ENCODE data around the gene MACROD2.

MACROD2 gene

DNA sequence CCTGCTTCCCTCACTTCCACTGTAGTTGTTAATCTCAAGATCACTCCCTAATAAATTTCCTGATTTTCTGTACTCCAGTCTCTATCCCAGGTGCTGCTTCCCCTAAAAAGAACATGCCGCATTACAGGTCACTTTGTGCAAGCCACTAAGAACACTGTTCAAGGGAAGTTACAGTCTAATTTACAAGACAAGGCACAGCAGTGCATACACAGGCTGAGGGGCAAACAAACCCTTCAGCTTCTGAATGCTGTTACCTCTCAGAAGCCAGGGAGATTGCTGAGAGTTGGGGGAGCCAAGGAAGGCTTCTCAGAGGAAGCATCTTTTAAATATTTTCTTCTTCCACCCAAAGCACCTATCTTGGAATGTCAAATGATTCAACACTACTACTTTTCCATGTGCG lies 787.4 kb downstream of the MACROD2 start:
- DNase-seq = no peak

DNA sequence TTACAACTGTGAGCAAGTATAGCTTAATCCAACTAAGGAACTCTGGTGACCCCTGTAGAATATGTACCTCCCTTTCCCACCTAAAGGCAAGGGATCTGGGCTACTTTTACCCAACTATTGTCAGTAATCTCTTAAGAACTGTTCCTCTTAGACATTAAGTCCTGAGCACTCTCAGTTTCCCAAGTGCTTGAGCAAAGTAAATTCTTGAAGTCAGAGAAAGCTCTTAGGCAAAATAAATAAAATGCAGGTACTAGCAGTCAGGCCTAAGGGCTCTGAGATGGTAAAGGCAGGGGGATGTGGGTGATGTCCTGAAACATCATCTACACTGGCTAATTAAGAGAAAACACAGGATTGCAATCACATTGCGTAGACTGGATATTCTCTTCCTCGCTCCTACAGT lies 788.5 kb downstream of the MACROD2 start:
- no peak for DNase-seq

DNA sequence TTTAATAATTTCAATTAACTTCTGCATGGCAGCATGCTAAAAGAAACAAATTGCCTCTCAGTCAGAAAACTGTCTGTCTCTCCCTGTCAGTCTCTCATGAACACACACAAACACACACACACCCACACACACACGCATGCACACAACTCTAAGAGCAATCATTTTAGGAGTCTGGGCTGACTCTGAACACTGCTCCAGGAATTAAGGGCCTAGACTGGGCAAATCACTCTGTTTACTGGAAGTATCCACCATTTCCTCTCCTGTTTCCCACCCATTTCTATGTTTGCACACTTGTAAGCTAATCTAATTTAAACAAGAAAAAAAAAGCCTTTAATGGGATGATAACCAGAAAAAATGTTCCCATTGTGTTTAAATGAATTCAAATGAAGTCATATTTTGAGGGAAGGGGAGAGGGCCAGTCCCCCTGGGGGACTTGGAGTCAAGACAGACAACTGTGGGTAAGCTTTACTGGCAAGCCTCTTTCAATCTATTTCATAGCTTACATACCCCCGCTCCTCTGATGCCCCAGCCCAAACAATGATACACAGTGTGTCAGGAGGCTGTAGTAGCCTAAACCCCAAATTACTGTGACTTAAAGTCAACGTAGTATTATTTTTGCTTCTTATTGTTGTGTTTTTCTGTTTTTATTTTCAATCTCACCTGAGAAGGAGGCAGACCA lies 789.9 kb downstream of the MACROD2 start:
- no peak for DNase-seq

DNA sequence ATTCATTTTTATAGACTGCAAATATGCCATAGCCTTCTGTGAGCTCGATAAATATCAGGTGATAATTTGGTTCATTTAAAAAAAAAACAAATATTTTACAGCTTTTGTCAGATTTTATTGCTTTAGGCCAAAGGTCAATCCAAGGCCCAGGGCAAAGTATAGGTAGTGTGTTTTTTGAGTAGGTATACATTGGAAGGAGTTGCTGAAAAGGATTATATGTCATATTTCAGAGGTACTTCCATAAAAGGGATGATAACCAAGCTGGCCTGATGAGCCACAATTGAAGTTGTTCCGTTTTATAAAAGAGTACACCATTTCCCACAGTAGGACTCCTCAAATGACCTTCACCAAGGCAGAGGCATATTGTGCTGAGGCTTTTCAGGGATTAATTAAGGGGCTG lies 794.9 kb downstream of the MACROD2 start:
- DNase-seq = no peak

DNA sequence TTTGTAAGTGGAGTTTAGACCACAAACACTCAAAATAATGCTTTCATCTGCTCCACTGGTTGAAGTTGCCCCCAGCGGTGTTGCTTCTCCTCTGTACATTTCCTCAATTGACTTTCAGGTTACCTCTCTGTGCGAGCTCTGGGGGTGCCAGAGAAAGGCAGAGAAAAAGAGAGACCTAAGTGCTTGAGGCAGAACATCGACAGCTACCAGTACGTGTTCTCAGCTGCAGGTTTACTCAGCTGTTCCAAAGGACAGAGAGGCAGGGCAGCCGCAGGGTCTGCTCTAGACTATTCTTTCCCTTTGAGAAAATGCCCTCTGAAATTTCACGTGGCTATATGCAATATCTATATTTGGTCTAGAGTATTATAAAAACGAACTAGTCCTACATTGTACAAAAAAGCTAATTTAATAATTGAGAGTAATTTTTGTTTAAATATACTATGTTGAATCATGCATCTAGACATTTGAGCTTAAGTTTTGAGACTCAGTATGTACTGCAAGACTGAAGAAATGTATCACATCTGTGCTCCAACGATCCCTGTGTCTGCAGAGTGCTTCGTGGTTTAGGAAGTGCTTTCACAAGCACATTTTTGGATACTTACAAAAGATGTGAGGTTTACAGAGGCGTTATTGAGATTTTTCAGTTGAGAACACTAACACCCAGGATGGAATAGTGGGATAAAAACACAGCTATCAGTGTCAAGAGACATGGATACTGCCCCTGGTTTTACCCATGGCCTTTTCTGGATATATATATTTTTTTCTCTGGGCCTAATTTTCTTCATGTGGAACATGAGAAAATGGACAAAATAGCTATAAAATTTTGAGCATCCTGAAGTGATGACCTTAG lies 795.7 kb downstream of the MACROD2 start:
- no peak for DNase-seq

DNA sequence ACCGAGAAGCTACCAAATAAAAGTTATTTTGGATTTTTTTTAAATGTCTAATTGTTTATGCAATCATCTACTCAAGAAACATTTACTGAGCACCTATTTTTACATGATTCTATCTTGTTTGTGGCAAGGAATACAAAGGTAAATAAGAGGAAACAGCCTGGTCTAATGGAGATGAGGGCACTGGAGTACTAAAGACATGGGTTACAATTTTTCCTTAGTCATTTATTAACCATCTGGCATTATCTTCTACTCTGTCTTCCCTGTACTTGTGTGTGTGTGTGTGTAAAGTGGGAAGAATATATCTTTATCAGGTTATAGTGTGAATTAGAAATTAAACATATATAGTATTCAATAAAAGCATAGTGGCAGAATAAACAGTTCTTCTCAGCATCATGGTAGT lies 797.6 kb downstream of the MACROD2 start:
- DNase-seq = no peak

DNA sequence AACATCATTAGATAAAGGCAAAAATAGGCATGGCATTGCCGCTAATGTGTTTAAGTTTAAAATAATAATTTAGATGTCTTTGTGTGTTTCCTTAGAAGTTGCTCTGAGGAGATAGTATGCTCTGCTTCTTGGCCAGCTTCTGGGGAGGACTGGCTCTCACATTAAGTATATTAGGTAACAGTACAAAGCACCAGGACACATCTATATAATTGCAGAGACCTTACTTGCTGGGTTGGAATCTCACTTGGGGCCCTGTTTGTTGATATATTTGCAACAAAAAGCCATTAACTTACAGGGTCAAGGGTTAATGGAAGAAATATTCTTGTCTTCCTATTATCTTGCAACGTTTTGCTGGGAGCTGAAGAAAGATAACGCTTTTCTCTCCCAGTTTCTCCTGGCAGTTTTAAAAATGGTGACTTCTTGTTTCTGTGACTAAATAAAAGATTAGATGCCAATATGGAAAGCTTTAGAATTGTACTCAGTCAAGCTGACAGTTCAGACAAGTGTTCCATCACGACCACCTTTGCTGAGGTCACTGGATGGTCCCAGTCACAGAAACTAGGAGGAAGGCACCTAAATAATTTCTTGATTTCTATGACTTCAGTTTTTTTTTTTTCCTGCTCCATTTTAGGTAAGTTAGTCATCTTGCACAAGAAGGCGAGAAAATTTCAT lies 804.4 kb downstream of the MACROD2 start:
- no peak for DNase-seq

DNA sequence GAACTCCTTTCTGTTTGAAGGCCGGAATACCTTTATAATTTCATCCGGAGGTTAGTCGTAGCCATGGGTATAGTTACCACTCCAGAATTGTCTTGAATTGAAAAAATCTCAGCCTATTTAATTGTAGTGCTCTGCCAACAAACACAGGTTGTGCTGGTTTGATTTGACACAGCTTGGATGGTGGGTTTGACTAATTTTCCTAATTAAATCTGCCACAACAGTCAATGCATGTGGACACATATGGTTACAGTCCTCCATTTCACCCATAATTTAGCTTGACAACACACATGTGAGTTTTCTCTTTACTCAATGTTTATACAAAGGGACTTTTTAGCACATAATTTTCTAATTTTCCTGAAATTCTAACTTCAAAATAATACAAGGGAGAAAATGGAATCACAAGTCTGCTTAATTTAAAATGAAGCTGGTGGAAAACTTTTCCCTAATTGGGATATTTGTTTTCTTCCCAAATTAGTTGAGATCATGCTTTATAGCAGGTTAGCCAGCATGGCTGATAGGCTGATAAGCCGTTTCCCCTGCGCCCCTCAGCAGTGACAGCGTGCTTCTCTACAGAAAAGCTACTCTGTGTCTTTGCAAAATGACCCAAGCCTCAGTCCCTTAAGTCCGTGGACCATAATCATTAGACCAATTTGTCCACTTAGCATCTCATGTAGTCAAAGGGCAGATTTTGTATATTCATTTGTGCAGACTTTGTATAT lies 805.5 kb downstream of the MACROD2 start:
- no peak for DNase-seq

DNA sequence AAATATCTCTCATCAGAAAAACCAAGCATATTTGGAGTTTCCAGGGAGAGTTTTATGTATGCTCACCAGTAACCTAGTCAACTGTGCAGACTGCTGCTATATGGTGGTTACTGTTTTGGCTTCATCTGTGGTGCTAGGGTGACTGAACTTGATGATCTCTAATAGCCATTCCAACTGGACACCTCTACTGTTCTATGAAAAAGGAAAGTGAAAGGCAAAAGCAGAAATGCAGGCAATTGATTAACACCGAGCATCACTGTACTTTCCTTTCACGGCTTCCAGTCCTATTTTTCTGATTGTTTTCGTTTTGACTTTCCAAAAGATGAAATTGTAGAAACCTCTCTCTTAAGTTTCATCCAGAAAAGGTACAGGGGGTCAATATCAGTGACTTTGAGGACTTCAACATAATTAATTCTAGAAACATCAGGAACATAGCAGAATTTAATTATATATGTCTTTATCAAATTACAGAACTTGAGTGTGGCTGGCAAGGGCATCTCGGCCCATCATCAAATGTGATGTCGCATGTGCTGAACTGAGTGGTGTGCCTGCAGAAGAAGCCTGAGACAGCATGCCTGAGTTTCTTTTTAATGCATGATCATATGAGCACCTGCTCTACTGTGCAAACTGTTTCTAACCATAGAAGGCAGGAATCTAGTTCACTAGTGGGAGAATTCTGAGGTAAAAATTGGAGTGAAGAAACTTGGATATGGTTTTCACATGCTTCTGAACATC lies 806.4 kb downstream of the MACROD2 start:
- no peak for DNase-seq

DNA sequence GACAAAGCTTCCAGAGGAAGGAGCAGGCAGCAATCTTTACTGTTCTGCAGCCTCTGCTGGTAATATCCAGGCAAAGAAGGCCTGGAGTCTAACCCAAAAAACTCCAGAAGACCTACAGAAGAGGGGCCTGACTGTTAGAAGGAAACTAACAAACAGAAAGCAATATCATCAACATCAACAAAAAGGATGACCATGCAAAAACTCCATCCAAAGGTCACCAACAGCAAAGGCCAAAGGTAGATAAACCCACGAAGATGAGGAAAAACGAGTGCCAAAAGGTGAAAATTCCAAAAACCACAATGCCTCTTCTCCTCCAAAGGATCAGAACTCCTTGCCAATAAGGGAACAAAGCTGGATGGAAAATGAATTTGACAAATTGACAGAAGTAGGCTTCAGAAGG lies 811.9 kb downstream of the MACROD2 start:
- DNase-seq = no peak

DNA sequence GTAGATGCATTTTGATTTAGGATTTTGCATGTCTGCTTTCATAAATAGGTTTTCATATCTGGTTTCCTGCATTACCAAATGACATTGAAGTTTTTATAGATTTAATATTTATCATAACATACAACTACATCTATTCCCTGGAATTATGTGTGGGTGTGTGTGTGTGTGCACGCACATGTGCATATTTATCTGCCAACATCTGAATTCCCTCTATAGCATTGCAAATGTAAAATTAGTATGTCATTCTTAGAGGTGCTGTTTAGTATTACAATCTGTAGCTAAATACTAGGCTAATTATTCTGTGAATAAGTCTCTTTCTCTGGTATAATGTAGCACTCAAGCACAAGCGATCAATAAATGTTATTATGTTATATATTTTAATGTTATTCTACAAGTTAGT lies 820.0 kb downstream of the MACROD2 start:
- DNase-seq = no peak

DNA sequence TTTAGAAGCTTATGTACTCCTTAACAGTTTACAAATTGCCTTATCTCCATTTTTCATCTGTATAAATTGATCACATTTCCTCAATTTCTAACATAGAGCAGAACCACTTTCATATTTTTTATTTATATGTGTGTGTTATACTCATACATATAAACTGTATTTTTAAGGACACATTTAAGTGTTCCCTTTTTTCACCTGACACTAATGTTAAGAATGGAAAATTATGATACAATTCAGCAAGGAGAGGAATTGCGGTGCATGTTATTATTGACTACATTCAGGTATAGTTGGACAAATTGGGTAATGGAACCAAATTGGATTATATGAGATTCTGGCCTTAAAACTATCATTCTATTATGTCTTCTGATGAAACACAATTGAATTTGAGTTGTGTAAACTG lies 821.2 kb downstream of the MACROD2 start:
- DNase-seq = no peak

DNA sequence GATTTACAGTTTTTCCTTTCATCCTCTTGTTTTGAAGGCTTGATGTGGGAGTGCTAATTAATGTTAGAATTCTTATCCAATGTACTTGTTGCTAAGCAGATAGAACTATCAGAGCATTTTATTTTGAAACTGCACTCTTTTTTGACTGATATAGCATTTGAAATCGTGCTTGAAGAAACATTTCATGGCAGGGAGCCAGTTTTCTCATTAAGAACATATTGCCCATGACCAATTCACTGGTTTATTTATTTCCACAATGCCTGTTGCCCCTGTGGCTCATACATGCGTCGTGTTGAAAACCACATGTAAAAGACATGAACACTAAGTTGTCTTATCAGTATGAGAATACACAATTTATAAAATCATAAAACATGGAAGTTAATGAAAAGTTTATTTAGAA lies 821.8 kb downstream of the MACROD2 start:
- DNase-seq = no peak

DNA sequence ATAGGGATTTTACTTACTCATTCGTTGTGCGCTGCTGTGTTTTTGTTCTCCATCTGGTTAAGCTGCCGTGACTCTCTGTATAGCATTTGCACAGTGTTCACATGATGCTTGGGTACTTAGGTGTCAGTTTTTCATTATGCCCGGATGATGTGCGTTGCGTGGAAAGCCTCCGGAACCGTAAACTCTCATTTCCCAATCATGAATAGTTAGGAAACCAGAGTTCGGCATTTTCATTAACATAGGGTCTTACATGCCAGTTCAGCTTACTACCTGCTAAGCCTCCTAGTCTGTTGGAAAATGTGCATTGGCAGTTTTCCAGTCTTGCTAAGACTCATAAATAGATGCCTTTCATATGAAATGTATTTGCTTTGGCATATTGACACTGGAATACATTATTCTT lies 825.5 kb downstream of the MACROD2 start:
- no peak for DNase-seq

DNA sequence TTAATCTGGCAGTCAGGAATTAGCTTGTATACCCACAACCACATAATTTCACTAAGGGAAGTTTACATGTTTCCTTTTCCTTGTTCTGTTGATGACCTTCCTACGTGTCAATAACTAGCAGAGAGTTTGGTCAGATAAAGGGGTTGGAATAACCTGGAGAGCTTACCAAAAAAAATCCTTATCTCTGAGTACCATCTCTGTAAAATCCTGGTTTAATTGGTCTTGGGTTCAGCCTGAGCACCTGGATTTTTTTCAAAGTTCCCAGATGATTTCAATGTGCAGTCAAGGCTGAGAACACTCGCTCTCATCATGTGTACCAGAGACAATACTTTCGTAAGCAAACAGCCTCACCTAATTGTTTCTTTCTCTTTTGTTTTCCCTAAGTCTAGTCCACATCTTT lies 825.9 kb downstream of the MACROD2 start:
- DNase-seq = no peak

DNA sequence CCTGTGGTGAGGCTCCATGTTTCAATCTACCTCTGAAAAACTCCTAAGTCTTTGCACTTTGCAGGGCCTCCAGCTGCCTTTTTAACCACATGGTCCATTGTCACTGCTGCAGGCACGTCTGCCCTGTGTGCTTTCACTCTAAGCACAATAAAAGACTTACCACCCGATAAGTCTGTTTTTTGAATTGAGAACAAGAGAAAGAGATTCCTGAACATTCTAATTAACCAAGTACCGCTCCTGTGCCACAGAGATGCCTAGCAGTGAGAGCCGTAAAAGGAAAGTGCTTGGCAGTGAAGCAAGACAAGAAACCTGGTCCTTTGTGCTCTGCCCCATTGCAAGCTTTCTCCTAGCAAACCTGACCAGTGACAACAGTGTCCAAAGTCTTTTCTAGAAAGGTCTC lies 829.7 kb downstream of the MACROD2 start:
- no peak for DNase-seq

DNA sequence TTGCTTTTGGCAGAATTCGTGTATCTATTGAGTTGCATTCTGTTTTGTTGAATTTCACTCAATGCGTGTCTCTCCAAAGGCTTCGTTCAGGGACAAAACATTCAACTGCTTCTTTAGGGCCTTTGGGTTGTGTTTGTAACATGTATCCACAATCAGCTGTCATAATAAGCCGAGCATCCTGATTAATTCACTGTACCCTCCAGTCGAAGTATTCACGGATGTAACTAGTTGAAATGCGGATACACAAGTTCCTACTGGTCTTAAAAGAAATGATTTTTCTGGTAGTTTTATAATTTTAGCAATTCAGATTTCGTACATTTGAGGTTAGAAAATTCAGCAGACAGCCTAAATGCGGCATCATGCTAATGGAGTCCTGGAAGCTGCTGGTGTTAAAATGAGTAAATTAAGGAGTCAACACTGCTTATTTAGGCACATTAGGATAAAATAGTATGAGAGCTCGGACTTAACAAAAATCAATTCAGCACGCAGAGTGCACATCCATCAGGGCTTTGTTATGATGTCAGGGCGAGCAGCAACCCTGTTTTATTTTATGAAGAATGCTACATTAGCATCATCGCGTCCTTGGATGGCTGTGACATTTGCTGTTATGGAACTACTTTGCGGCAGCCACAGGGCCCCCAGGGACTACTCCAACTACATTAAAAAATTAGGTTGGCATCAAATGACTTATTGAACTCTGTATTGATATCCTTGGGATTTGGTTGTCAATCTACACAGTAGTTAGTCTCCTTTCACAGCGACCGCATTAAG lies 831.4 kb downstream of the MACROD2 start:
- no peak for DNase-seq

DNA sequence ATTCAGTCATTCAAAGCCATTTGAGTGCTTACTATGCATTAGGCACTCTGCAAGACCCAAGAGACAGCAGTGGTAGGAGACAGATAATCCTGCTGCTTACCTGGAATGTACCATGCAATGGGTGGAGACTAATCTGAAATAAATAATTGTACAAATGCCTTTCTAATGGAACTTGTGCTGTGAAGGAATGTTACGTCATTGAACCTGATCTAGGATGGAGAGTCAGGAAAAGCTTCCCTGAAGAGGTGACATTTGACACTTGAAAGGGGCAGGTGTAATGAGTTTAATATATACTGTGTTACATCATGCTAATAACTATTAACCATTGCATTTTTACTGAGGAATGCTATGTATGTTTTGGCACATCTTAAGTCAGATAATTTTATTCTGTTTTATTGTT lies 833.1 kb downstream of the MACROD2 start:
- DNase-seq = no peak

DNA sequence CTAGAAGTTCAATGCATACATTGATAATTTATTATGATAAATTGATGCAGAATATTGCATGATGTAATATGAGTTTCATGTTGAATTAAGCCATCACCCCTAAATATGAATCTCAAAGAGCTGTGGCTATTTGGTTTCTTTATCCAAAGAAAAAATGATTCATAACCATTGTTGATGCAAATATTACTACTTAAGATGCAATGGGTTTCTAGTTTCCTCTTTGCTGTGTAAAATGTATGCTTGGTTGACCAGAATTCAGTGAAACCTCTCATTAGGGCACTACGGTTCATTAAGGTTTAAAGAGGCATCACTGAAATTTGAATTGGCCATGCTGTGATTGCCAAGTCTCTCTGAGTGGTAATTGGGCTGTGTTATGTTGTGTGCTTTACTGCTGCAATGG lies 834.6 kb downstream of the MACROD2 start:
- DNase-seq = no peak

DNA sequence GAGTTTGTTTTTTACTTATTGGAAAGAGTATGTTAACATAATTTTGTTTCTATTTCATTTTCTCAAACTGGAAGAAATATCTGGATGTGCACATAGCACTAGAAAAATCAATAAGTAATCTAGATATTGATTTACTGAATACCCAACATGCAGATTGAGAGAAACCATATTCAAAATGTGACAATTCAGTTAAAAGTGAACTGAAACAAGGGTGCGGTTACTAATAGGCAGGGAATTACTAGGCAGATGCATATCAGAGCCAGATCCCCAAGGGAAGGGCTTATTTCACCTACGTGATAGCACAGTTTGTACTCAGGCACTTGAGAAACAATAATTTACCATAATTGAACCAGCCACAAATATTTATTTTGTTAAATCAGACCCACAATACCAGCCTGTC lies 835.1 kb downstream of the MACROD2 start:
- DNase-seq = no peak

DNA sequence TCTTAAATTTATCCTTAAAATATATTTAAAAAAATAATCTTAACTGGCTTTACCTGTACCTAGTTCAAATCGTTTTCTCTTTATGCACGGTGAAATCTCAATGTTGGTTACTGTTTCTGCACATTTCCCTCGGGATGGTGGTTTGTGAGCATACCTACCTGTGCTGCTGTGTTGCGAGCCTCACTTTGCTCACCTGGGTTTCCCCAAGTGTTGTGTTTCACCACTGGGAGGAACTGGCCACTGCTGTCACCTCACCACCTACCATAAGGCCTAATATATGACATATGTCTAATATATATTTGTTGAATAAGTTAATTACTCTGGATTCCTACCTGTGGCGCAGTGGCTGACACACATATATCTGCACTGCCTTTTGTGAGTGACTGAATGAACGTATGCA lies 835.6 kb downstream of the MACROD2 start:
- no peak for DNase-seq

DNA sequence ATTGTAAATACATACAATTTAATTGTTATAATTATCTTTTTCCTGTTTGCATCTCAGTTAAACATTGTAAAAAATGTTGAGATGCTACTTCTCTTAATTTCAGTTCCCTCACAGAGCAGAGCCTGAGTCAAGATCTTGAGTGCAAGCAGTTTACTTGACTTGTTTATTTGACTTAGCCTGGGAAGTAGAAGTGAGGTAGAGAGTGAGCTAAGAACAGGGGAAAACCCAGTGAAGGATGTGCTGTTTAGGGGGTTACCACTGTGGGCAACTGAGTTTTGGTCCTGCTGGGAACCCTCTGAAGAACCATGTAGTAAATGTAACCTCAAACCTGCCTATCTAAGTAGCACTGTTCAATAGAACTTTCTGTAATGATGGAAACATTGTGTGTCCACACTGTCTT lies 837.3 kb downstream of the MACROD2 start:
- DNase-seq = no peak
